Psoas muscle (tissue), 8 donors: ENCODE measurements around the gene ALAS1. TPM values are rescaled to one million over a fixed set of nuclear protein-coding genes. Genes with fewer than 3 reads are reported as not detected.

Source experiments
- ATAC-seq, 4 donors: fragments of 200-7000 bp; cut with Tn5 transposase; one replicate each; pipeline ENCODE4 v1.9.1; 2020; ENCODE audit warnings: moderate library complexity in 3 of 4, mild to moderate bottlenecking in 2 of 4
- DNase-seq, 2 donors: peaks; one replicate each; pipeline ENCODE4 v3.0.0-alpha.2; 2020
- H3K27ac ChIP-seq: fragments of 200-600 bp; one replicate; pipeline ENCODE4 v1.8.0; 2022
- H3K27me3 ChIP-seq, 3 donors: fragments of 200-600 bp in 1 of 3; one replicate each; pipeline versions ENCODE4 v1.6.1 to v1.8.0; 2013 to 2022; ENCODE audit warnings: low read length in 2 of 3, mild to moderate bottlenecking in 2 of 3, moderate library complexity in 1 of 3; ENCODE audit not compliant: insufficient read depth in 3 of 3
- H3K36me3 ChIP-seq, 2 donors: fragments of 200-600 bp in 1 of 2; one replicate each; pipeline versions ENCODE4 v1.6.1 to v1.8.0; 2013 to 2022; ENCODE audit warnings: low read depth in 1 of 2, mild to moderate bottlenecking in 1 of 2, moderate library complexity in 1 of 2; ENCODE audit not compliant: insufficient read depth in 1 of 2
- H3K4me1 ChIP-seq: fragments of 200-600 bp; one replicate; pipeline ENCODE4 v1.8.0; 2022
- H3K4me3 ChIP-seq: fragments of 200-600 bp; one replicate; pipeline ENCODE4 v1.8.0; 2022; ENCODE audit warnings: mild to moderate bottlenecking
- H3K9me3 ChIP-seq: fragments of 200-600 bp; one replicate; pipeline ENCODE4 v1.8.0; 2022
- WGBS, 3 donors: extraction: QIAGEN DNeasy Blood & Tissue Kit; methylation state at CpG; one replicate each; pipeline versions ENCODE4 v1.1.6 to v1.1.7; 2013; 5-methylcytosine and 5-hydroxymethylcytosine counted together
- intact Hi-C, 2 donors: fragments of 100-400 bp; cut with DNase I; formaldehyde crosslinking; loops; one replicate each; pipeline versions ENCODE4 v1.11.0 to v1.14.2; 2022
- polyA plus RNA-seq, 3 donors: library from polyadenylated mRNA; stranded (reverse); fragments of 200-250 nt; gene quantifications; one replicate each; pipeline ENCODE4 v1.2.3, GENCODE V29; 2013
- total RNA-seq, 4 donors: library from RNA; stranded (reverse); fragmentation: NEBNext Ultra II Directional in 2 of 4; extraction: Animal tissue kit (Norgen Biotek cat#: 25700) in 2 of 4; gene quantifications; one replicate each; pipeline versions ENCODE4 v1.2.1 to v1.2.4, GENCODE V29; 2021 to 2023
- TF ChIP-seq, protein P1 (sequence below): fragments of 200-600 bp; IDR thresholded peaks from one replicate; pipeline ENCODE4 v1.8.0; 2022; ENCODE audit warnings: antibody characterized with exemption
- donor health status: healthy with polysubstance abuse.
- donor health status: DM: no; HTN: no; CAD: no; lungs with moderate emphysema.
- donor health status: Bipolar disorder and iron deficiency.
- donor health status: healthy.
- donor health status: DM: yes; HTN: yes; CAD: no.
- donor health status: DM: no; HTN: no; CAD: no.
- donor health status: DM: no; HTN: no; CAD: no.
- donor health status: DM: yes; HTN: yes; CAD: no.

ALAS1 gene
- total and polyA plus RNA-seq, 7 donors: 50.1 to 138 (median 75.2) TPM

DNA sequence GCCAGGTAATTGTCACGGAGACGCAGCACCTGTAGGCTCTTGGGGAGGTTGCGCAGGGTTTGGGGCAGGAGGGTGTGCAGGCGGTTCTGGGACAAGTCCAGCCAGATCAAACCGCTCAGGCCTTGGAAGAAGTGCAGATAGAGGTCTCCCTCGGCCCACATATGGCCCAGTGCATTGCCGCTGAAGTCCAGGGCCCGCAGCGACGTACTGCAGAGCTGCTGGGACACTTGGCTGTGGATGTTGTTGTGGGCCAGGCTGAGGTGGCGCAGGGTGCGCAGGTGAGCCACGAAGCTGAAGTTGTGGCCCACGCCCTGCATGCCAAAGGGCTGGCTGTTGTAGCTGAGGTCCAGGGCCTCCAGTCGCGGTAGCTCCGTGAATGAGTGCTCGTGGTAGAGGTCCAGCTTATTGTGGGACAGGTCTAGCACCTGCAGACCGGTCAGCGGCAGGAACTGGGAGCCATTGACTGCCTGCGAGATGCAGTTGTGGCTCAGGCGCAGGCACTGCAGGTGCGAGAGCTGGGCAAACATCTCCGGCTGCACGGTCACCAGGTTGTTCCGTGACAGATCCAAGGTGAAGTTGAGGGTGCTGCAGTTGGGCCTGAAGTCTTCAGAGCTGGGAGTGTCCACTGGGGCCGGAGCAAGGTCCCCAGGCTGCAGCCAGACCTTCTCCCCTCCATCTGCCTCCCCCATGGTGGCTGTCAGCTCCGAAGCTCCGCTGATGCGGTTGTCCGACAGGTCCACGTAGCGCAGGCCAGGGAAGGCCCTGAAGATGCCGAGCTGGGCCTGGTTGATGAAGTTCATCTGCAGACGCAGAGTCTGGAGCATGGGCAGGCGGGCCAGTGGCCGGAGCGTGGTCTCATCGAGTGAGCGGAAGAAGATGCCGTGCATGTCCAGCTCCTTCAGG, 24.6 kb downstream of the ALAS1 start:
- H3K9me3 ChIP-seq: no peaks in the 10 kb centered on the region
- TF ChIP-seq, protein P1, sequence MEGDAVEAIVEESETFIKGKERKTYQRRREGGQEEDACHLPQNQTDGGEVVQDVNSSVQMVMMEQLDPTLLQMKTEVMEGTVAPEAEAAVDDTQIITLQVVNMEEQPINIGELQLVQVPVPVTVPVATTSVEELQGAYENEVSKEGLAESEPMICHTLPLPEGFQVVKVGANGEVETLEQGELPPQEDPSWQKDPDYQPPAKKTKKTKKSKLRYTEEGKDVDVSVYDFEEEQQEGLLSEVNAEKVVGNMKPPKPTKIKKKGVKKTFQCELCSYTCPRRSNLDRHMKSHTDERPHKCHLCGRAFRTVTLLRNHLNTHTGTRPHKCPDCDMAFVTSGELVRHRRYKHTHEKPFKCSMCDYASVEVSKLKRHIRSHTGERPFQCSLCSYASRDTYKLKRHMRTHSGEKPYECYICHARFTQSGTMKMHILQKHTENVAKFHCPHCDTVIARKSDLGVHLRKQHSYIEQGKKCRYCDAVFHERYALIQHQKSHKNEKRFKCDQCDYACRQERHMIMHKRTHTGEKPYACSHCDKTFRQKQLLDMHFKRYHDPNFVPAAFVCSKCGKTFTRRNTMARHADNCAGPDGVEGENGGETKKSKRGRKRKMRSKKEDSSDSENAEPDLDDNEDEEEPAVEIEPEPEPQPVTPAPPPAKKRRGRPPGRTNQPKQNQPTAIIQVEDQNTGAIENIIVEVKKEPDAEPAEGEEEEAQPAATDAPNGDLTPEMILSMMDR: no peak
- 81 to 87% (median 82%) methylated on average over 41 of the region's 41 CpGs for WGBS, 3 donors
- H3K4me3 ChIP-seq: no peak overlapping the region
- peaks cover 0 to 1% of the 10 kb centered on the region in 2 donors for H3K36me3 ChIP-seq
- intact Hi-C loops: loop anchor here in 1 of 2 donors (5.0 kb wide), 1 partner anchor 185 kb away; no protein-coding TSS in a partner anchor
- no peak for ATAC-seq
- no peak overlapping the region for H3K27ac ChIP-seq
- no peak for DNase-seq
- peaks cover 7% of the 10 kb centered on the region for H3K4me1 ChIP-seq
- no peaks in the 10 kb centered on the region for H3K27me3 ChIP-seq

DNA sequence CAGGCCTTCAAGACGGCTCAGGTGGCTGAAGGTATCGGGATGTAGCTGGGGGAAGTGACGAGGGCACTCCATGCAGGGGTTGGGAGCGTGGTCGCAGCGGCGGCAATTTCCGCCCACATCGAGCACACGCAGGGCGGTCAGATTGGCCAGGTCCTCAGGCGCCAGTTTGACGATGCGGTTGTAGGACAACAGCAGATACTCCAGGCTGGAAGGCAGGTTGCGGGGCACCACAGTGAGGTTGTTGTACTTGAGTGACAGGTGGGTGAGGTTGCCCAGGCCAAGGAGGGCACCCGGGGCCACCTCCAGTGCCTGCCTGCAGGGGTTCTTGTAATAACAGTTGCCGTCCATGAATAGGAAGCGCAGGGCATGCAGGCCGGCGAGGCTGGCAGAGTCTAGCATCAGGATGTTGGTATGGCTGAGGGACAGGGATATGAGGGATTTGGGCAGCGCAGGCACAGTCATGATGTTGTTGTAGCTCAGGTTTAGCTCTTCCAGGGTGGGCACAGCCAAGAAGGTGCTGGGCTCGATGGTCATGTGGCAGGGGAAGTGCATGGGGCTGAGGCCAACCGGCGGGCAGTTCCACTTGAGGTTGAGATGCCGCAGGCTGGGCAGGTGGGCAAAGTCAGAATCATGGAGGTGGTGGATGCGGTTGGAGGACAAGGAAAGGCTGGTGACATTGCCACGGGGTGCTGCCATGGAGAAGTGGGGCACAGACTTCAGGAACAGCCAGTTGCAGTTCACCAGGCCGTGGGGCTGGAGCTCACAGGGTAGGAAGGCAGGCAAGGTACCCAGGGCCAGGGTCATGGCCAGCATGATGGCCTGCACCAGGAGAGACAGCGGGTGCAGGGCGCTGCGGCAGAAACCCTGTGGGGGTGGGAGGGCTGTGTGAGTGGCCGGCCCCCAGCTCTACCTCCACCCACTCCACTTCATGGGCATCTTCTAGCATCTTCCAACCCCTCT, 25.8 kb downstream of the ALAS1 start:
- intact Hi-C loops: loop anchor here in 1 of 2 donors (5.0 kb wide), 1 partner anchor 184 kb away; no protein-coding TSS in a partner anchor

DNA sequence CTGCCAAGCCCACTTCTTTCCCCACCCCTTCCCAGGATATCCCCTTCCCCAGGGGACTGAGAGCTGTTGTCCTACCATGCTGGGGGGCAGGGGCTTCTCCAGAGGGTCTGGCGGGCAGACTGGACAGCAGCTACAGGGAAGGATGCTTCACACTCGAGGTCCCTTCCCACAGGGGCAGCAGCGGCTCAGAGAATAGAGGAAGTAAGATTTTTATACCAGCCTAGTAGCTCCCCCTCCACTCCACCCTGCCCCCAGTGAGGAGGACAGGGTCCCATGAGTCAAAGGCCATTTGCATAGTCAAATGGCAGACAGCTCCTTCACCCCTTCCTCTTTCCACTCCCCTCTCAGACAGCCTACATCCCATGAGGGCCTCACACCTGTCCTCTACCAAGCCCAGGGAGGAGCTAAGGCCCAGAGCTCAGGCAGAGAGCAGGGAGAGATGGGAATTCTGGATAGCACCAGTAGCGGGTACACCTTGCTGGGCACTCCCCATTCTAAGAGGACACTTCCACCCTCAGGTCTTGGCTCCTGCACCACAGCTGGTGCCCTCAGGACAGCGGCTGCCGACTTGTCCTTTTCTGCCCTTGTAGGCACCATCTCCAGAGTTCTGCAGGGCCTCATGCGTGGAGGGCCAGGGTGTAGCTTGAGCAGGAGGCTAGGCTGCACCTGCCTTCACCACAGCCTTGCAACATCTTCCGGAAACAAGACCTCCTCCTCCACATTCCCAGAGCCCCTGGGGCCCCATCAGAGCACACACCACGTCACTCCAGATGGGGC, 27.7 kb downstream of the ALAS1 start, which contains the start of gene TLR9:
TSS of gene TLR9 (minus strand) at position 194 of the 777 bp plus-strand sequence. CDS start at position 78, 116 bp downstream.
- Histone ChIP-seq H3K4me1 (peaks cover 4% of the 10 kb centered on the region), H3K27ac (no peak within 1 kb of the TSS), H3K4me3 (no peak within 1 kb of the TSS), H3K27me3 (no peaks in the 10 kb centered on the region), H3K36me3 (peaks cover 0 to 32% of the 10 kb centered on the region in 2 donors), H3K9me3 (no peaks in the 10 kb centered on the region)
- 58 to 65% (median 62%) methylated on average over 8 to 9 of the region's 9 CpGs for WGBS, 3 donors
- intact Hi-C loops: no loop called here
- peak in 1 of 4 donors; percentile 10 for ATAC-seq
- TF ChIP-seq, protein P1: no peak
- peak; percentile 10 to 39 for DNase-seq

More for the DNA sequence above, 25.8 kb downstream of the ALAS1 start:
- Histone ChIP-seq H3K27ac (no peak overlapping the region), H3K4me3 (no peak overlapping the region), H3K36me3 (peaks cover 0 to 13% of the 10 kb centered on the region in 2 donors), H3K27me3 (no peaks in the 10 kb centered on the region), H3K4me1 (peaks cover 5% of the 10 kb centered on the region), H3K9me3 (no peaks in the 10 kb centered on the region)
- no peak for ATAC-seq
- TF ChIP-seq, protein P1: no peak
- WGBS, 3 donors: 91 to 93% (median 92%) methylated on average over 32 of the region's 32 CpGs
- DNase-seq: no peak

DNA sequence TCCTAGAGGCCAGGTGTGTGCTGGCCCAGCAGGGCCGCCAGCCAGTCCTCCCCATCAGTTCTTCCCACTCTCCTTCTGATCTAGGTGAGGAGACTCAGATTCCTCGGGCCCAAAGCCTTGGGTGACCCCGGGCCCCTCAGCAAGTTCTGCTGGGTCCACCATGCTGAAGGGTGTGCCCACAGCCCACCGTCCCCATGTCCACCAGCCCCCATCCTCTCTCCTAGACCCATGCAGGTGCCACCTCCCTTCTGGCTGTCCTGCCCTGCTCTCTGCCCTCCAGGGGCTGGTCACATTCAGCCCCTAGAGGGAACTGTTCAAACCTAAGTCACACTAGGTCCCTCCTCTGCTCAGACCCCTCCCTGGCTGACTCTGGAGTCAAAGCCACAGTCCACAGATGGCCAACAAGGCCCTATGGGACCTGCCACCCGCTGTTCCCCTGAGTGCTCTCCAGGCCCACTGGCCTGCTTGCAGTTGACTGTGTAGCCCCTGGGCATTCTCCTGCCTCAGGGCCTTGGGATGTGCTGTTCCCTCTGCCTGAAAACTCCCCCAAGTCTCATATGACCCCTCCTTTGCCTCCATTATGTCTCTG, 28.4 kb downstream of the ALAS1 start:
- H3K36me3 ChIP-seq: peaks cover 0 to 39% of the 10 kb centered on the region in 2 donors
- intact Hi-C loops: no loop called here
- ATAC-seq (peak in 1 of 4 donors; percentile 15), DNase-seq (peak in 1 of 2 donors; percentile 41)
- no peaks in the 10 kb centered on the region for H3K9me3 ChIP-seq
- no peaks in the 10 kb centered on the region for H3K27me3 ChIP-seq
- 82 to 94% (median 84%) methylated on average over 5 of the region's 5 CpGs for WGBS, 3 donors
- TF ChIP-seq, protein P1: no peak
- H3K27ac ChIP-seq: no peak overlapping the region
- H3K4me3 ChIP-seq: no peak overlapping the region
- H3K4me1 ChIP-seq: peaks cover 3% of the 10 kb centered on the region
